ENCODE measurements around the gene DYNC1LI1. TPM values are rescaled to one million over a fixed set of nuclear protein-coding genes. Genes with fewer than 3 reads are reported as not detected.
"Not testable (repeated sequence)": the region's sequence is repeated elsewhere in the genome, so short reads cannot be mapped to it uniquely, and the experiment has no call there.

DYNC1LI1 gene
- total and polyA plus RNA-seq, 2 of the 4 experiments (the other 2 are of a cell fraction) = 25.2 to 30.8 TPM

GRCh38 chr3:32578669-32579068 is 8.0 kb upstream of the DYNC1LI1 start:
- H4K20me1 ChIP-seq (ENCODE audit: insufficient read depth, low read length); H3K27ac ChIP-seq (ENCODE audit: insufficient read depth, low read length); BruUV-seq (replicated peaks); H3K4me3 ChIP-seq (ENCODE audit: insufficient read depth, low read depth, low read length); H4K91ac ChIP-seq (ENCODE audit: insufficient read depth, low read depth, low read length); H2BK15ac ChIP-seq (ENCODE audit: low read depth, low read length); H3K4ac ChIP-seq (ENCODE audit: low read depth, low read length); H3K4me1 ChIP-seq (ENCODE audit: control insufficient read depth, insufficient read depth, low read length); dilution Hi-C loops (cut with HindIII; ENCODE audit: low sequenced_read_pairs, unreplicated experiment); H3K18ac ChIP-seq (ENCODE audit: low read depth, low read length); H3K9me3 ChIP-seq (ENCODE audit: control insufficient read depth, insufficient read depth, low read length); POLR2A ChIA-PET (ENCODE audit: unreplicated experiment); H3K36me3 ChIP-seq (ENCODE audit: control insufficient read depth, insufficient read depth, low read length); H2BK5ac ChIP-seq (ENCODE audit: low read depth, low read length, poor library complexity, severe bottlenecking); H3K56ac ChIP-seq (ENCODE audit: extremely low read depth, insufficient read depth, low read length); in situ Hi-C loops (cut with MboI; ENCODE audit: low sequenced_read_pairs); H3K9ac ChIP-seq (ENCODE audit: low read depth, low read length); H4K8ac ChIP-seq (ENCODE audit: low read depth in 2 of 2, low read length in 2 of 2); H3K4me2 ChIP-seq (ENCODE audit: low read depth, low read length); H4K5ac ChIP-seq (ENCODE audit: low read depth, low read length); H2AK9ac ChIP-seq (replicated peaks; ENCODE audit: low read depth, low read length, poor library complexity); H2BK20ac ChIP-seq (ENCODE audit: low read depth, low read length); DNase-seq; ATAC-seq (ENCODE audit: low read depth); H3K27me3 ChIP-seq (ENCODE audit: control insufficient read depth, insufficient read depth, low read length); H2AFZ ChIP-seq (replicated peaks; ENCODE audit: low read length, poor library complexity); H3K23ac ChIP-seq (ENCODE audit: low read depth, low read length); intact Hi-C loops (cut with micrococcal nuclease); H2AK5ac ChIP-seq (ENCODE audit: low read depth, low read length); H3K9me1 ChIP-seq (ENCODE audit: insufficient read depth, low read length); H3K14ac ChIP-seq (replicated peaks; ENCODE audit: low read depth, low read length); H3K79me1 ChIP-seq (ENCODE audit: low read depth in 1 of 2, low read length in 2 of 2): not testable (repeated sequence)
- 100% methylated on average over 12 of the region's 31 CpGs; no CpG with 5 or more reads in 1 of the 2 experiments for WGBS, 2 experiments (ENCODE audit: extremely low coverage in 2 of 2, insufficient read length in 1 of 2)
- CTCF ChIA-PET = interaction anchor here (0.5 kb wide), 1 partner anchor 54 kb away, joined by 3 read pairs; no protein-coding TSS in a partner anchor
- 0 out of 2 replicates have a peak overlapping the region, but pooled peaks have one; percentile 70 for H2BK120ac ChIP-seq (ENCODE audit: low read depth, low read length)

All from IMR-90 (cell line).